Measurements from ENCODE around the gene AIMP2.
A peak's percentile ranks its signal among the peaks of the same experiment; 100 is the strongest.
"Not testable (repeated sequence)": the region's sequence is repeated elsewhere in the genome, so short reads cannot be mapped to it uniquely, and the experiment has no call there.

AIMP2 gene

DNA sequence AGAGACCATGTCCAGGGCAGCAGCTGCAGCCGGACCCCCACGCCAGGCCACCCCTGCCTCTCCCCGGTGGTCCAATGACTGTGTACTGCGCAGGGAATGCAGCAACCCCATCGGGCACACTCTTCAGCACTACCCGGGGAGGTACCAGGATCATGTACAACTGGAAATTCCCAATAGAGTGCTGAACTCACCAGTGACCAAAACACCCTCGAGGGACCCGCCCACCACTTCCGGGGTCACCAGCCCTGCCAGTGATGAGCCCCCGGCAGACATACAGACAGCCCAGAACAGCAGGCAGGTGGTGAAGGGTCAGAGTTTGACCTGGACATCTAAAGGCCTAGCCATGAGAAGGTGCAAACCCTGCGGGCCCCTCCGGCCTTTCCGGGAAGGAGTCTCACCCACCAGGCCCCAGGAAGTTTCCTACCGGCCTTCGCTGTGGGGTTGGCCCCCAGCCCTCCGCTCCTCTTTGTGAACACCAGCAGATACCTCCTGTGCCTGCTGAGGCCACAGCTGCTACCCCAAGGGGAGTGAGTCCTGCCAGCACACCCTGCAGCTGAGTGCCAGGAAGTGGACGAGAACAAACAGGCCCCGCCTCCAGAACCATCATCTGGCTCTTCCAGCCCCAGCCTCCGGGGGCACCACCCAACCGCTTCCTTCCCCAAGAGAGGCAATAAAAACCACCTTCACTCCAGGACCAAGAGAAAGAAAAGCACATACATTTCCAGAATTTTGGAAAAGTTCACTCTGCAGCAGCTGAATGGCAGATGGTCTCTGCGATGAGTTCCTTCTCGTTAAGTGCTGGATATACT lies 17.1 kb downstream of the AIMP2 start:
- DNase-seq (ENCODE audit: low read depth, low spot score): peak; percentile 23

DNA sequence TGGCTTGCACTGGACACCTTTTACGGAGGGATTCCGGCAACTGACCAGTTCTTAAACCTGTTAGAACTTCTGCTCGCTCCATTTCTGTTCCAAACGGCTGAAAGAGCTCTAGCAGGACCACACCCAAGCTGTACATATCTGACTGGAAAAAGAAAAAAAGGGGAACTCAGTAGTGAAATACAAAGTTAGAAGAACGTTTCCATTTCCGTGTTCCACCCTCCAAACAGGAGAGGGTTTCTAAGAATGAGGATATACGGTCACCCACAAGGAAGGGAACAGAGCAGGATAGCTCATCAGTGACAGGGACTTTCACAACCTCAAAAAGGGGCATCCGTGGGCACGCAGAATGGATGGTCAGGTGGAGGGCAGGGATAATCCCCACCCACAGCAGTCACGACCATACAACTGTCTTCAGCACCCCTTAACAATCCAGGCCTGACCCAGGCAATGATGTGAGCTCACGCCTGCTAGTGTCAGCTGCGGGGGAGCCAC lies 17.8 kb downstream of the AIMP2 start:
- no peak for DNase-seq (ENCODE audit: low read depth, low spot score)

DNA sequence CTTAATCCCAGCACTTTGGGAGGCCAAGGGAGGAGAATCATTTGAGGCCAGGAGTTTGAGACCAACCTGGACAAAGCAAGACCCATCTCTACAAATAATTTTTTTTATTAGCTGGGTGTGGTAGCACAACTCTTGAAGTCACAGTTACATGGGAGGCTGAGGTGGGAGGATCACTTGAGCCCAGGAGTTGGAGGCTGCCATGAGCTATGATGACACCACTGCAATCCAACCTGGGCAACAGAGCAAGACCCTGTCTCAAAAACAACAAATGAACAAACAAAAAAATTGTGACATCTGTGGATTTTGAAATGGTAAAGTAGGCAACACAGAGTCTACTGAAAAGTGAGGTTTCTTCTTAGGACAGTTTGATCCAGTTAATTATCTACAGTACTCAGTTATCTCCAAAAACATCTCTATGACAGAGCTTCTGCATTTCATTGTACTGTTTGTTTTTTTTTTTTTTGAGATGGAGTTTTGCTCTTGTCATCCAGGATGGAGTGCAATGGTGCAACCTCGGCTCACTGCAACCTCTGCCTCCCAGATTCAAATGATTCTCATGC lies 18.8 kb downstream of the AIMP2 start:
- DNase-seq (ENCODE audit: low read depth, low spot score): no peak

DNA sequence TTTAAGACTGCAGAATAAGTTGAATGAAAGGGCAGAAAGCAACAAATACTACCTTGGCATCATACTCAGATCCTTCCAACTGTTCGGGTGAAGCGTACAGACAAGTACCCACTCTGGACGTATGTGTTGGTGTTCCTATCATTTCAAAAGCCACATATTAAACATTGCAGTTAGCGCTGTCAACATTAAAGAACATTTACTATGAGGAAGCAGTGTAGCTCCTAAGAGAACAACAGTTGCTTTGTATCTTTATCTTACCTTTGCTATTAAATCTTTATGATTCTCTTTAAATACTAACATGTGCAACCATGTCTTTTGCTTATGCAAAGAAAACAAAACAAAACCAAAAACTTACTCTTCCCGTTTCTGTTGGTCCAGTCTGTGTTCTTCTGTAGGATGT lies 19.5 kb downstream of the AIMP2 start:
- DNase-seq (ENCODE audit: low read depth, low spot score): no peak

DNA sequence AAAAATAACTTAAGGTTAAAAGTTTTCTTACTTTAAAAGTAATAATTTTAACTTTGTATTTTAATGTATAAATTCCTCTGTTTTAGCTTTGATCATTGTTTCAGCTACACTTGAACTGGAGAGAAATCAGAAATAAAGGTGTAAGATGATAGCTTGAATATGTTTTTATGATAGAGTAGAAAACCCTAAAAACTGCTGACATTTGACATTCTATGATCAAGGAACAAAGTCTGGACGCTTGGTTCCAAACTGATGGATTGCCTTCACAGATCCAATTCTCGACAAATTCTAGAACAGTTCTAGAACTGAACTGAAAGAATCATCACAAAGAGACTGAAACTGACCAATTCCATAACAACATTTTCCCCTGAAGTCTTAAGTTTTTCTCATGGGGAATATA lies 21.9 kb downstream of the AIMP2 start, which contains the start of gene ANKRD61:
TSS of gene ANKRD61 (plus strand) at position 389 of the 400 bp plus-strand sequence. CDS start at position 389, 0 bp downstream.
- no peak for DNase-seq (ENCODE audit: low read depth, low spot score)

DNA sequence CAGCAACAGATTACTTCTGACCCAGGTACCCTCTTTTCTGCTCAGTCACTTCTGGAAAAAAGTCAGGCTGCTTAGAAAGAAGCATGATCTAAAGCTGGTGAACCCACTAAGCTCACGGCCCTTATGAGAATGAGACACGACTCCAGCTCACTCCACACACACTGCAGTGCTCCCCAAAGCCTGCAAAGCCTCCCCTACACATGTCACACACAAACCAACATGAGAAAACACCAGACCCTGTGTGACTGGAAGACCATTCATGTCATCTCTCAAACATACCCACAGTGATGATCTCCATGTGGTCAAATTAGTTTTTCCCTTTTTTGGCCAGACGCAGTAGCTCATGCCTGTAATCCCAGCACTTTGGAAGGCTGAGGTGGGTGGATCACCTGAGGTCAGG lies 22.5 kb downstream of the AIMP2 start:
- no peak for DNase-seq (ENCODE audit: low read depth, low spot score)

DNA sequence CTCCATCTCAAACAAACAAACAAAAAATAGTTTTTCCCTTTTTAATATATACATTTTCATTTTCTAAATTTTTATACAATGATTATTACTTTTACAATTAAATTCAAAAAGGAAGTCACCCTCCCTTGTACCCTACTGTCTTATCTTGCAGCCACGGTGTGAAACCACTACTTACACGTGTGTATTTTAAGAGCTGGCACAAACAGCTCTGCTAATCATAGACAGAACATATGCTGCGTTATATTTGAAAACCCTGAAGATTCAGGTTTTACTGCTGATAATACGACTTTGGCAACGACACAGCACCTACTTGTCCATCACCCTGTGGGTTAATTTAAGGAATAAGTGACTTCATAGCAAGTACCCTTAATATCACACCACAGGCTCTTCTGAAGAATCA lies 23.1 kb downstream of the AIMP2 start:
- no peak for DNase-seq (ENCODE audit: low read depth, low spot score)

DNA sequence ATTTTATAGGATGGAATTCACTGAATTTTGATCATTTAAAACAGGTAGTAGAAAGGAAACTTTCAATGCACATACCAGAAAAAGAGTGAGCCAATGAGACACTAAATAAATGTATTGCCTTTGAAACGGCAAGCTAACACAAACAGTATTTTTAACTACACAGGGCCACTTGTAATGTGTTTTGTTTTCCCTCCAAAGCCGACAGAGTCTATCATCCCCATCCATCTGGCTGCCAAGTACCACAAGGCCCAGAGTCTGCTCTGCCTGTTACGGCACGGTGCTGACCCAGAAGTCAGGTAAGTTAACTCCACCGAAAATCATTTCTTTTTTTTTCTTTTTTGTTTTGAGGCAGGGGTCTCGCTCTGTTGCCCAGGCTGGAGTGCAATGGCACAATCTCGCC lies 23.6 kb downstream of the AIMP2 start:
- DNase-seq (ENCODE audit: low read depth, low spot score): no peak

DNA sequence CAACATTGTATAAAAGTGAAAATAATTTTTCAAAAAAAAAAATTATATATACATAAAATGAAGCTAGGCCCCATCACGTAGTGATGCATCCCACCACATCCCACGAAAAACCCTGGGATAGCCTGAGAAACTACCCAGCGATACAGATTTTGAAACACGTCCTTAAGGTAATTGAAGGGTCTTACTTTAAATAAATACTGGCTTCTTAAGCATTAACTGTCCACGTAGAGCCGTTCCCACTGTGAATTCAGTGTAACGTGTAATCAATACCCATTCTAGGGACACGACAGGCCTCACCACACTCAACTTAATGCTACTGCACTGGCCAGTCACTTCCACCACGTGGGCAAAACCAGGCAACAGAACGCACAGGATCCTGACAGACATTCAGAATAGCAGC lies 26.1 kb downstream of the AIMP2 start:
- no peak for DNase-seq (ENCODE audit: low read depth, low spot score)

DNA sequence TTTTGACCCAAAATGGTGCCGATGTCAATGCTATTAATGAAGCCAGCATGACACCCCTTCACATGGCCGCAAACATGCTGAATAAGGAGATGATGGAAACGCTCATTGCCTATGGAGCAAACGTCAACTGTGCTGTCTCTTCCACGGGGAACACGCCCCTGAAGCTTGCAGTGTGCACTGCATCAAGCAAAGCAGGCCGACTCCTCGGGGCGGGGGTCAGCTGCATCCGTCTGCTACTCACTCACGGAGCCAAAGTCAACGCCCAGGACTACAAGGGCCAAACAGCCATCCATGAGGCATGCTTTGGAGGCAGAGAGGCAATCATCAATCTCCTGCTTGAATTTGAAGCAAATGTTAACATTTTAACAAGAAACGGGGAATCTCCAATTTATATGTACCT lies 26.6 kb downstream of the AIMP2 start:
- DNase-seq (ENCODE audit: low read depth, low spot score): no peak

DNA sequence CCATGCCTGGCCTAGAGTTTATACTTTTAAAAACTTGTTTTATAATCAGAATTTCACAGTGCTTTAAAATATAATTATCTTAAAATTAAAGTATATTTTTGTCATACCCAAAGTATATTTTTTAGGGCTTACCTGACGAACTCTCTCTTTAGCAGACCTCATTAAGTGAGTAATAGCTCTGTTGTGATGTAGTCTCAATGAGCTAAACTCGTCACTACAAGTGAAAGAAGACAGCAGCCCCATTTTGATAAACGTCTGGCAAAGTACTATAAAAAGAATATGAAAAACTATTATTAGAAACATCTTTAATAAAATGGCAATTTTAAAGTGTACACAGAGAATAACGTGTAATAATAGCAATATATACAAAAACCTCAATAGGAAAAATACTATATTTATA lies 40.7 kb downstream of the AIMP2 start:
- DNase-seq (ENCODE audit: low read depth, low spot score): no peak

DNA sequence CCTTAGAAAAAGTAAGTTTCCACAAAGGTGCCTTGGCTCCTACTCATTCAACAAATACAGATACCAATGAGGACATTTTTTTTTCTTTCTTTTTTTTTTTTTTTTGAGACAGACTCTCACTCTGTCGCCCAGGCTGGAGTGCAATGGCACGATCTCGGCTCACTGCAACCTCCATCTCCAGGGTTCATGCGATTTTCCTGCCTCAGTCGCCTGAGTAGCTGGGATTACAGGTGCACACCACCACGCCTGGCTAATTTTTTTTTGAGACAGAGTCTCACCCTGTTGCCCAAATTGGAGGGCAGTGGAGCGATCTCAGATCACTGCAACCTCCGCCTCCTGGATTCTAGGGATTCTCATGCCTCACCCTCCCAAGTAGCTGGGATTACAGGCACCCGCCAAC lies 42.1 kb downstream of the AIMP2 start:
- DNase-seq (ENCODE audit: low read depth, low spot score): not testable (repeated sequence)

DNA sequence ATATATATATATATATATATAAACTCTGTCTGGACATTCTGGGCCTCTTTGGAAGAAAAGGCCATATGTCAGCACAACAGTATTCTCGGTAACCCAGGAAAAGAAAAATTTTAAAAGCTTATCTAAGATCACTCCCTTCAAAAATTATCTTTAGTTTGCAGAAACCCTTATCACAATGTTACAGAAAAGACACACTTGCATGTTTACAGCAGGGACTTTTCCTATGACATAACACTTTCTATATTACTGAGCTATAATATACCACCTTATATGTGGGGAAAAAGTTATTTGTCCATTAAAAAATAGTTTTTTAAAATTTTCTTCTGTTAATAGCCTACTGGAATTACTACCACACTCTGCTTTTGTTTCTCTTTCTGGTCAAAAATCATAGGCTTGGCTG lies 47.5 kb downstream of the AIMP2 start:
- no peak for DNase-seq (ENCODE audit: low read depth, low spot score)

DNA sequence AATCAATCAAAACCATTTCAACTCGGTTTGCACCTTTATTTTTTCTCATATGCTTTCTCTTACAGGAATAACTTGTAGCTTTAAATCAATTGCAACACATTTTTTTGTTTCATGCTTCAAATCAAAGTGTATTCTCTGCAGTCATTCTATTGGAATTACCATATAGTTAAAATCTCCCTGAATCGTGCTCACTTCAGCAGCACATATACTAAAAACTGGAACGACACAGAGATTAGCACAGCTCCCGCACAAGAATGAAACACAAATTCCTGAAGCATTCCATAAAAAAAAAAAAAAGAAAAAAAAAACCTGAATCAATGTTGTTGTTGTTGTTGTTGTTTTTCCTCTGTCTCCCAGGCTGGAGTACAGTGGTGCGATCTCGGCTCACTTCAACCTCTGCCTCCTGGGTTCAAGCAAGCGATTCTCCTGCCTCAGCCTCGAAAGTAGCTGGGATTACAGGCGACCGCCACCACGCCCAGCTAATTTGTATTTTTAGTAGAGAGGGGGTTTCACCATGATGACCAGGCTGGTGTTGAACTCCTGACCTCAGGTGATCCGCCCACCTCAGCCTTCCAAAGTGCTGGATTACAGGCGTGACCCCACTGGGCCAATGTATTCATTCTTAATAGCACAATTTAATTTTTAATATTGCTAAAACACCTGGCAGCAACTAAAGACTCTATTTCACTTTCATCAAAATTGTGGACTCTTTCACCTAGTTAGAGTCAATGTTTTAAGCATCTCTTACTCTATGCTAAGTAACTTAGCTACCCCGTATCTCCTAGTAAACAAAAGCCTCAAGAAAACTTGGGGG lies 48.5 kb downstream of the AIMP2 start:
- DNase-seq (ENCODE audit: low read depth, low spot score): no peak

DNA sequence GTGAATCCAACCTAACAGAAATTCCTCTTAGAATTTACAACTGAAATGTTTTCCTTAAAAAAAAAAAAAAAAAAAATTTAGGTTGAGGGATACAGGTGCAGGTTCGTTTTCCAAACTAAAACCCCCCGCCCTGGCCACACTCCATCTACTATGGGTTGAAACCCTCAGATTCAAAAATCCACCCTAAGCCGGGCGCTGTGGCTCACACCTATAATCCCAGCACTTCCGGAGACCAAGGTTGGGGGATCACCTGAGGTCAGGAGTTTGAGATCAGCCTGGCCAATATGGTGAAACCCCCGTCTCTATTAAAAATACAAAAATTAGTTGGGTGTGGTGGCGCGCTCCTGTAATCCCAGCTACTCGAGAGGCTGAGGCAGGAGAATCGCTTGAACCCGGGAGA lies 50.9 kb downstream of the AIMP2 start:
- not testable (repeated sequence) for DNase-seq (ENCODE audit: low read depth, low spot score)

DNA sequence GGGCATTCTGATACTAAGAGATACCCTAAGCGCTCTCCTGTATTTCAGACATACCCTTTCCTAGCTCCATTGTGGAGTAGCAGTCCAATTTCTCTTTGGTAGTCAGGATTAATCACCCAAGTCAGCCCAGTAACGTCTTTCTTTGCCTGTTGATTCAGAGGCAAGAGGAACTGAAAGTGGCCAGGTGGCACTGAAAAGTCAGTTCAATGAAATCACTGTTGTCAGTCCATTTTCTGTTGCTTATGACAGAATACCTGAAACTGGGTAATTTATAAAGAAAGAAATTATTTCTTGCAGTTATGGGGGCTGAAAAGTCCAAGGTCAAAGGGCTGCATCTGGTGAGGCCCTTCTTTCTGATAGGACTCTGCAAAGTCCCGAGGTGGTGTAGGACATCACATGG lies 62.3 kb downstream of the AIMP2 start:
- DNase-seq (ENCODE audit: low read depth, low spot score): no peak
